ENCODE data around the gene KHDC4. TPM values are rescaled to one million over a fixed set of nuclear protein-coding genes. Genes with fewer than 3 reads are reported as not detected.

KHDC4 gene
- total and polyA plus RNA-seq, 10 of the 15 experiments (the other 5 are each of a cell fraction or from before 2014, with no cell fraction given): 11.7 to 109 (median 41.9) TPM

DNA sequence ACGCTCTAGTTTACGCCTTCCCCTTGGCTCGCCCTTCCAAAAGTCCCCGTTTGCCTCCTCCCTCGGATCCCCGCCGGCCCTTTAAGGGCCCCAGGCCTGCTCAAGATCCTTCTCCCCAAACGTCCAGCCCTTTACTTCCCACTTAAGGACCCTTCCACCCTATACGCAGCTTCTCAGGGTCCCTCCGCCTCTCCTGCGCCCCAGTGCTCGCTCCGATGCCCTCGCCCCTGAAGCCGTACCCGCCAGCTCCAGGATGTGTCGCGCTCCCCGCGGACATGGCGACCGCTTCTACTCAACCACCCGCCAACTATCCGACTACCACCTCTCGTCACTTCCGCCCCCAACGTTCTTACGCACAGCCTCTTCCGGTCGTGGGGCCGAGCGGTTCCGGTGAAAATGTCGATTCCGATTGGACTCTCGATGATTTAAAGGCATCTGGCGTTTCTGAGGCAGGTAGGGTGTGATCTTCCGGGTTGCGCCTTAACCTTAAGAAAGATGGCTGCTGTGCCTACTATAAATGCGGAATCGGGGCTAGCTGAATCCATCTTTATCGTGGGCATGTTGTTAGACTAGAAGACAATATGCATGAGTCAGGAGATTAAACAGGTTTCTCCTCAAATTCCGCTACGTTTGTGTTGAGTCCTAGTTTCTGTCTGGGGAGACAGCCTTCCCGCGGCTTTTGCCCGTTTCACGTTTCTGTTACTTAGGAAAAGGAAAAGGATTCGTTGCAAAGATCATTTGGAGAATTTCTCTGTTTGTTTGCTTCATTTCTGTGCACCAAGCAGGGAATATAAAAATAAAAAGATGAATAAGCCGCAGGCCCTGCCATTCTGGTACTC is at the start of gene KHDC4 (continued):
- TF ChIP-seq ZNF24 (IDR thresholded peaks at IDR 0.05) (no peak), BMI1 (IDR thresholded peaks at IDR 0.05; ENCODE audit: borderline replicate concordance) (no peak), MXI1 (IDR thresholded peaks at IDR 0.05; ENCODE audit: low read depth, low read length) (peak; percentile 78), BCL11A (IDR thresholded peaks at IDR 0.05; ENCODE audit: low read depth, low read length) (no peak), NFIC (IDR thresholded peaks at IDR 0.05; ENCODE audit: low read depth, low read length) (no peak), RFX5 (IDR thresholded peaks at IDR 0.05; ENCODE audit: low read depth, low read length) (no peak), BRCA1 (IDR thresholded peaks at IDR 0.05; ENCODE audit: low read depth, low read length) (no peak), HCFC1 (IDR thresholded peaks at IDR 0.05; ENCODE audit: low read length) (peak; percentile 77), POLR2AphosphoS2 (IDR thresholded peaks at IDR 0.05; ENCODE audit: low read depth, low read length) (peak; percentile 94; the same call in 1 of the 2 replicates), CBX5 (IDR thresholded peaks at IDR 0.05; ENCODE audit: low read depth) (no peak), RAD21 (IDR thresholded peaks at IDR 0.05; ENCODE audit: insufficient read depth, low read depth, low read length) (0 out of 2 replicates have a peak, but pooled peaks have one; percentile 8), SMC3 (IDR thresholded peaks at IDR 0.05; ENCODE audit: borderline replicate concordance, low read length) (no peak)
- TF ChIP-seq, protein P1, sequence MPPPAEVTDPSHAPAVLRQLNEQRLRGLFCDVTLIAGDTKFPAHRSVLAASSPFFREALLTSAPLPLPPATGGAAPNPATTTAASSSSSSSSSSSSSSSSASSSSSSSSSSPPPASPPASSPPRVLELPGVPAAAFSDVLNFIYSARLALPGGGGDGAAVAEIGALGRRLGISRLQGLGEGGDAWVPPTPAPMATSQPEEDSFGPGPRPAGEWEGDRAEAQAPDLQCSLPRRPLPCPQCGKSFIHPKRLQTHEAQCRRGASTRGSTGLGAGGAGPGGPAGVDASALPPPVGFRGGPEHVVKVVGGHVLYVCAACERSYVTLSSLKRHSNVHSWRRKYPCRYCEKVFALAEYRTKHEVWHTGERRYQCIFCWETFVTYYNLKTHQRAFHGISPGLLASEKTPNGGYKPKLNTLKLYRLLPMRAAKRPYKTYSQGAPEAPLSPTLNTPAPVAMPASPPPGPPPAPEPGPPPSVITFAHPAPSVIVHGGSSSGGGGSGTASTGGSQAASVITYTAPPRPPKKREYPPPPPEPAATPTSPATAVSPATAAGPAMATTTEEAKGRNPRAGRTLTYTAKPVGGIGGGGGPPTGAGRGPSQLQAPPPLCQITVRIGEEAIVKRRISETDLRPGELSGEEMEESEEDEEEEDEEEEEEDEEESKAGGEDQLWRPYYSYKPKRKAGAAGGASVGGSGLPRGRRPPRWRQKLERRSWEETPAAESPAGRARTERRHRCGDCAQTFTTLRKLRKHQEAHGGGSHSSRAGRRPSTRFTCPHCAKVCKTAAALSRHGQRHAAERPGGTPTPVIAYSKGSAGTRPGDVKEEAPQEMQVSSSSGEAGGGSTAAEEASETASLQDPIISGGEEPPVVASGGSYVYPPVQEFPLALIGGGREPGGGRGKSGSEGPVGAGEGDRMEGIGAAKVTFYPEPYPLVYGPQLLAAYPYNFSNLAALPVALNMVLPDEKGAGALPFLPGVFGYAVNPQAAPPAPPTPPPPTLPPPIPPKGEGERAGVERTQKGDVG (CRISPR knock-in tag; IDR thresholded peaks at IDR 0.05): no peak
- TF ChIP-seq, protein P2, sequence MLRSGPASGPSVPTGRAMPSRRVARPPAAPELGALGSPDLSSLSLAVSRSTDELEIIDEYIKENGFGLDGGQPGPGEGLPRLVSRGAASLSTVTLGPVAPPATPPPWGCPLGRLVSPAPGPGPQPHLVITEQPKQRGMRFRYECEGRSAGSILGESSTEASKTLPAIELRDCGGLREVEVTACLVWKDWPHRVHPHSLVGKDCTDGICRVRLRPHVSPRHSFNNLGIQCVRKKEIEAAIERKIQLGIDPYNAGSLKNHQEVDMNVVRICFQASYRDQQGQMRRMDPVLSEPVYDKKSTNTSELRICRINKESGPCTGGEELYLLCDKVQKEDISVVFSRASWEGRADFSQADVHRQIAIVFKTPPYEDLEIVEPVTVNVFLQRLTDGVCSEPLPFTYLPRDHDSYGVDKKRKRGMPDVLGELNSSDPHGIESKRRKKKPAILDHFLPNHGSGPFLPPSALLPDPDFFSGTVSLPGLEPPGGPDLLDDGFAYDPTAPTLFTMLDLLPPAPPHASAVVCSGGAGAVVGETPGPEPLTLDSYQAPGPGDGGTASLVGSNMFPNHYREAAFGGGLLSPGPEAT (IDR thresholded peaks at IDR 0.05; ENCODE audit: low read depth): peak; percentile 88
- TF ChIP-seq, protein P3, sequence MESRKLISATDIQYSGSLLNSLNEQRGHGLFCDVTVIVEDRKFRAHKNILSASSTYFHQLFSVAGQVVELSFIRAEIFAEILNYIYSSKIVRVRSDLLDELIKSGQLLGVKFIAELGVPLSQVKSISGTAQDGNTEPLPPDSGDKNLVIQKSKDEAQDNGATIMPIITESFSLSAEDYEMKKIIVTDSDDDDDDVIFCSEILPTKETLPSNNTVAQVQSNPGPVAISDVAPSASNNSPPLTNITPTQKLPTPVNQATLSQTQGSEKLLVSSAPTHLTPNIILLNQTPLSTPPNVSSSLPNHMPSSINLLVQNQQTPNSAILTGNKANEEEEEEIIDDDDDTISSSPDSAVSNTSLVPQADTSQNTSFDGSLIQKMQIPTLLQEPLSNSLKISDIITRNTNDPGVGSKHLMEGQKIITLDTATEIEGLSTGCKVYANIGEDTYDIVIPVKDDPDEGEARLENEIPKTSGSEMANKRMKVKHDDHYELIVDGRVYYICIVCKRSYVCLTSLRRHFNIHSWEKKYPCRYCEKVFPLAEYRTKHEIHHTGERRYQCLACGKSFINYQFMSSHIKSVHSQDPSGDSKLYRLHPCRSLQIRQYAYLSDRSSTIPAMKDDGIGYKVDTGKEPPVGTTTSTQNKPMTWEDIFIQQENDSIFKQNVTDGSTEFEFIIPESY (IDR thresholded peaks at IDR 0.05): no peak
- TF ChIP-seq, protein P4, sequence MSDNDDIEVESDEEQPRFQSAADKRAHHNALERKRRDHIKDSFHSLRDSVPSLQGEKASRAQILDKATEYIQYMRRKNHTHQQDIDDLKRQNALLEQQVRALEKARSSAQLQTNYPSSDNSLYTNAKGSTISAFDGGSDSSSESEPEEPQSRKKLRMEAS (IDR thresholded peaks at IDR 0.05; ENCODE audit: low read depth, low read length): no peak; the same call in 1 of the 2 replicates
- TF ChIP-seq, protein P5, sequence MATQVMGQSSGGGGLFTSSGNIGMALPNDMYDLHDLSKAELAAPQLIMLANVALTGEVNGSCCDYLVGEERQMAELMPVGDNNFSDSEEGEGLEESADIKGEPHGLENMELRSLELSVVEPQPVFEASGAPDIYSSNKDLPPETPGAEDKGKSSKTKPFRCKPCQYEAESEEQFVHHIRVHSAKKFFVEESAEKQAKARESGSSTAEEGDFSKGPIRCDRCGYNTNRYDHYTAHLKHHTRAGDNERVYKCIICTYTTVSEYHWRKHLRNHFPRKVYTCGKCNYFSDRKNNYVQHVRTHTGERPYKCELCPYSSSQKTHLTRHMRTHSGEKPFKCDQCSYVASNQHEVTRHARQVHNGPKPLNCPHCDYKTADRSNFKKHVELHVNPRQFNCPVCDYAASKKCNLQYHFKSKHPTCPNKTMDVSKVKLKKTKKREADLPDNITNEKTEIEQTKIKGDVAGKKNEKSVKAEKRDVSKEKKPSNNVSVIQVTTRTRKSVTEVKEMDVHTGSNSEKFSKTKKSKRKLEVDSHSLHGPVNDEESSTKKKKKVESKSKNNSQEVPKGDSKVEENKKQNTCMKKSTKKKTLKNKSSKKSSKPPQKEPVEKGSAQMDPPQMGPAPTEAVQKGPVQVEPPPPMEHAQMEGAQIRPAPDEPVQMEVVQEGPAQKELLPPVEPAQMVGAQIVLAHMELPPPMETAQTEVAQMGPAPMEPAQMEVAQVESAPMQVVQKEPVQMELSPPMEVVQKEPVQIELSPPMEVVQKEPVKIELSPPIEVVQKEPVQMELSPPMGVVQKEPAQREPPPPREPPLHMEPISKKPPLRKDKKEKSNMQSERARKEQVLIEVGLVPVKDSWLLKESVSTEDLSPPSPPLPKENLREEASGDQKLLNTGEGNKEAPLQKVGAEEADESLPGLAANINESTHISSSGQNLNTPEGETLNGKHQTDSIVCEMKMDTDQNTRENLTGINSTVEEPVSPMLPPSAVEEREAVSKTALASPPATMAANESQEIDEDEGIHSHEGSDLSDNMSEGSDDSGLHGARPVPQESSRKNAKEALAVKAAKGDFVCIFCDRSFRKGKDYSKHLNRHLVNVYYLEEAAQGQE (IDR thresholded peaks at IDR 0.05; ENCODE audit: low read depth, low read length): no peak
